Measurements from ENCODE around the gene SPTLC3. TPM values are rescaled to one million over a fixed set of nuclear protein-coding genes. Genes with fewer than 3 reads are reported as not detected.

SPTLC3 gene
- total and polyA plus RNA-seq, 2 of the 13 experiments (the other 11 are each of a cell fraction or from before 2014, with no cell fraction given) = 20.5 to 95.6 TPM

DNA sequence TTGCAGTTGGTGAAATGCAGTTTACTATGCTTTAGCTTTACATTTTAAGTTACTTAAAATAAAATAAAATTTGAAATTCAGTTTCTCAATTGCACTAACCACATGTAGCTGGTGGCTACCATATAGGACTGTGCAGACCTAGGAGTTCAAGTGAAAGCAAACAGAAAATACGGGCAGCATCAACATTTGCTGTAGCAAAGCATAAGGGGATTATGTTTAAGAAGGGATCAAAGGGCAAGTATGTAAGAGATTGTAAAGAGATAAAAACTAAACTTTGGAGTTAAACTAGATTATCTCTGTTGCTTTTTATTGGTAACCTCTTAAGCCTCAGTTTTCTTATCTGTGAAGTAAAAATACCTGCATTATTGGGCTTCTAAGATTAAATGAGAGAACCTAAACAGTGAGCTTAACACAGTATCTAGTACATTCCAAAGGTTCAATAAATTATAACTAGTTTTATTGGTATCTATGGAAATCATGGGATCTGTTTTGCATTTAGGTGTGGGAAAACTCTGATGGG lies 81.2 kb downstream of the SPTLC3 start (continued):
- TF ChIP-seq, protein P1, sequence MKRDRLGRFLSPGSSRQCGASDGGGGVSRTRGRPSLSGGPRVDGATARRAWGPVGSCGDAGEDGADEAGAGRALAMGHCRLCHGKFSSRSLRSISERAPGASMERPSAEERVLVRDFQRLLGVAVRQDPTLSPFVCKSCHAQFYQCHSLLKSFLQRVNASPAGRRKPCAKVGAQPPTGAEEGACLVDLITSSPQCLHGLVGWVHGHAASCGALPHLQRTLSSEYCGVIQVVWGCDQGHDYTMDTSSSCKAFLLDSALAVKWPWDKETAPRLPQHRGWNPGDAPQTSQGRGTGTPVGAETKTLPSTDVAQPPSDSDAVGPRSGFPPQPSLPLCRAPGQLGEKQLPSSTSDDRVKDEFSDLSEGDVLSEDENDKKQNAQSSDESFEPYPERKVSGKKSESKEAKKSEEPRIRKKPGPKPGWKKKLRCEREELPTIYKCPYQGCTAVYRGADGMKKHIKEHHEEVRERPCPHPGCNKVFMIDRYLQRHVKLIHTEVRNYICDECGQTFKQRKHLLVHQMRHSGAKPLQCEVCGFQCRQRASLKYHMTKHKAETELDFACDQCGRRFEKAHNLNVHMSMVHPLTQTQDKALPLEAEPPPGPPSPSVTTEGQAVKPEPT (CRISPR knock-in tag; IDR thresholded peaks at IDR 0.05; ENCODE audit: low read depth) = no peak
- TF ChIP-seq BCLAF1 (IDR thresholded peaks at IDR 0.05) (no peak), NFIC (IDR thresholded peaks at IDR 0.05; ENCODE audit: low read length) (peak; percentile 98), HOXA9 (CRISPR knock-in tag; IDR thresholded peaks at IDR 0.05; ENCODE audit: borderline replicate concordance) (no peak), ZEB1 (IDR thresholded peaks at IDR 0.05; ENCODE audit: insufficient replicate concordance, low read depth) (no peak), ZNF333 (CRISPR knock-in tag; IDR thresholded peaks at IDR 0.05; ENCODE audit: borderline replicate concordance) (no peak), ZNF251 (CRISPR knock-in tag; IDR thresholded peaks at IDR 0.05) (no peak), ZNF761 (CRISPR knock-in tag; conservative IDR thresholded peaks at IDR 0.05) (no peak), ZNF569 (CRISPR knock-in tag; IDR thresholded peaks at IDR 0.05; ENCODE audit: borderline replicate concordance) (0 out of 2 replicates have a peak, but pooled peaks have one; percentile 52), ZNF790 (CRISPR knock-in tag; IDR thresholded peaks at IDR 0.05; ENCODE audit: borderline replicate concordance) (no peak), ZNF879 (CRISPR knock-in tag; IDR thresholded peaks at IDR 0.05) (no peak), MBNL3 (CRISPR knock-in tag; conservative IDR thresholded peaks at IDR 0.05) (no peak), ZNF841 (CRISPR knock-in tag; IDR thresholded peaks at IDR 0.05; ENCODE audit: borderline replicate concordance) (no peak), MNT (IDR thresholded peaks at IDR 0.05) (no peak)
- TF ChIP-seq, protein P2, sequence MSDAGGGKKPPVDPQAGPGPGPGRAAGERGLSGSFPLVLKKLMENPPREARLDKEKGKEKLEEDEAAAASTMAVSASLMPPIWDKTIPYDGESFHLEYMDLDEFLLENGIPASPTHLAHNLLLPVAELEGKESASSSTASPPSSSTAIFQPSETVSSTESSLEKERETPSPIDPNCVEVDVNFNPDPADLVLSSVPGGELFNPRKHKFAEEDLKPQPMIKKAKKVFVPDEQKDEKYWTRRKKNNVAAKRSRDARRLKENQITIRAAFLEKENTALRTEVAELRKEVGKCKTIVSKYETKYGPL (CRISPR knock-in tag; IDR thresholded peaks at IDR 0.05) = 0 out of 2 replicates have a peak, but pooled peaks have one; percentile 38
- TF ChIP-seq, protein P3, sequence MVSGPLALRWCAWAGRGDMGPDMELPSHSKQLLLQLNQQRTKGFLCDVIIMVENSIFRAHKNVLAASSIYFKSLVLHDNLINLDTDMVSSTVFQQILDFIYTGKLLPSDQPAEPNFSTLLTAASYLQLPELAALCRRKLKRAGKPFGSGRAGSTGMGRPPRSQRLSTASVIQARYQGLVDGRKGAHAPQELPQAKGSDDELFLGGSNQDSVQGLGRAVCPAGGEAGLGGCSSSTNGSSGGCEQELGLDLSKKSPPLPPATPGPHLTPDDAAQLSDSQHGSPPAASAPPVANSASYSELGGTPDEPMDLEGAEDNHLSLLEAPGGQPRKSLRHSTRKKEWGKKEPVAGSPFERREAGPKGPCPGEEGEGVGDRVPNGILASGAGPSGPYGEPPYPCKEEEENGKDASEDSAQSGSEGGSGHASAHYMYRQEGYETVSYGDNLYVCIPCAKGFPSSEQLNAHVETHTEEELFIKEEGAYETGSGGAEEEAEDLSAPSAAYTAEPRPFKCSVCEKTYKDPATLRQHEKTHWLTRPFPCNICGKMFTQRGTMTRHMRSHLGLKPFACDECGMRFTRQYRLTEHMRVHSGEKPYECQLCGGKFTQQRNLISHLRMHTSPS (CRISPR knock-in tag; IDR thresholded peaks at IDR 0.05; ENCODE audit: low read depth) = no peak
- TF ChIP-seq, protein P4, sequence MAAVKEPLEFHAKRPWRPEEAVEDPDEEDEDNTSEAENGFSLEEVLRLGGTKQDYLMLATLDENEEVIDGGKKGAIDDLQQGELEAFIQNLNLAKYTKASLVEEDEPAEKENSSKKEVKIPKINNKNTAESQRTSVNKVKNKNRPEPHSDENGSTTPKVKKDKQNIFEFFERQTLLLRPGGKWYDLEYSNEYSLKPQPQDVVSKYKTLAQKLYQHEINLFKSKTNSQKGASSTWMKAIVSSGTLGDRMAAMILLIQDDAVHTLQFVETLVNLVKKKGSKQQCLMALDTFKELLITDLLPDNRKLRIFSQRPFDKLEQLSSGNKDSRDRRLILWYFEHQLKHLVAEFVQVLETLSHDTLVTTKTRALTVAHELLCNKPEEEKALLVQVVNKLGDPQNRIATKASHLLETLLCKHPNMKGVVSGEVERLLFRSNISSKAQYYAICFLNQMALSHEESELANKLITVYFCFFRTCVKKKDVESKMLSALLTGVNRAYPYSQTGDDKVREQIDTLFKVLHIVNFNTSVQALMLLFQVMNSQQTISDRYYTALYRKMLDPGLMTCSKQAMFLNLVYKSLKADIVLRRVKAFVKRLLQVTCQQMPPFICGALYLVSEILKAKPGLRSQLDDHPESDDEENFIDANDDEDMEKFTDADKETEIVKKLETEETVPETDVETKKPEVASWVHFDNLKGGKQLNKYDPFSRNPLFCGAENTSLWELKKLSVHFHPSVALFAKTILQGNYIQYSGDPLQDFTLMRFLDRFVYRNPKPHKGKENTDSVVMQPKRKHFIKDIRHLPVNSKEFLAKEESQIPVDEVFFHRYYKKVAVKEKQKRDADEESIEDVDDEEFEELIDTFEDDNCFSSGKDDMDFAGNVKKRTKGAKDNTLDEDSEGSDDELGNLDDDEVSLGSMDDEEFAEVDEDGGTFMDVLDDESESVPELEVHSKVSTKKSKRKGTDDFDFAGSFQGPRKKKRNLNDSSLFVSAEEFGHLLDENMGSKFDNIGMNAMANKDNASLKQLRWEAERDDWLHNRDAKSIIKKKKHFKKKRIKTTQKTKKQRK (IDR thresholded peaks at IDR 0.05; ENCODE audit: low read length) = no peak
